Retinal pigment epithelial cell (primary cell): Measurements from ENCODE around the gene DMD.

Experiments used
- DNase-seq: peaks from one replicate; pipeline ENCODE4 v3.0.0-alpha.2; 2010; ENCODE audit warnings: low read depth
- H3K4me3 ChIP-seq: 2 replicates; pipeline ENCODE4 v1.5.1; 2011; ENCODE audit warnings: mild to moderate bottlenecking, low read length, control low read depth, moderate library complexity
- CTCF ChIP-seq: conservative IDR thresholded peaks from 2 replicates; pipeline ENCODE4 v1.5.1; 2011; ENCODE audit warnings: low read depth, low read length, control low read depth, inconsistent platforms

DMD gene

DNA sequence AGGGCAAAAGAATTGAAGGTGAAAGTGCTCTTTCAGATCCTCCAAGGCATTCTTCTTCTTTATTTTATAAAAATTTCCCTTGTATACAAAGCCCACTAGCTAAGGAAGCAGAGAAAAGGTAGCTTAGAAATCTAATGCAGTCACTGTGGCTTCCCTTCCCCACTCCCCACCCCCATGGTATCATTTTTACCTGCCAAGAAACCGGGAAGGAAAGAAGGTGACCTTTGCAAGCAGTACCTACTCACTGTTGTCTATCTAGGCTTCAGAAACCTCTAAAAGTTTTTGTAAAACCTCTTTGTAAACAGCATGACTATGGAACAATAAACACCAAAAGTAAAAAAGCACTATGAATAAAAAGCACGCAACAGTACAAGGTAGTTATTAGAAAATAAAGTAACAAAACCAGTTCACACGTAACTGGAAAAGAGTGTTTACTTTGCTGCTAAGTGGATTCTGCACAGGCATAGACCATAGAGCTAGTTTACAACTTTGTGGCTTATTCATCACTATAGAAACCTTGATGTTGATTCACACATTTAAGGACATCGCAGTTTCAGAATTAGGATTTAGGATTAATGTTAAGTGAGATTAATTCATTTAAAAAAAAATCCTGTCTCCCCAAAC is 2029.9 kb downstream of the DMD start:
- TF ChIP-seq CTCF = no peak
- no peak overlapping the region for H3K4me3 ChIP-seq
- no peak for DNase-seq

GRCh38 chrX:31179203-31179602 is 2032.1 kb downstream of the DMD start:
- no peak for TF ChIP-seq CTCF
- no peak for DNase-seq
- H3K4me3 ChIP-seq = no peak overlapping the region

- no peak overlapping the region for H3K4me3 ChIP-seq
- DNase-seq = no peak
- TF ChIP-seq CTCF = no peak
These were observed 2032.6 kb downstream of the DMD start for GRCh38 chrX:31178769-31179125.

DNA sequence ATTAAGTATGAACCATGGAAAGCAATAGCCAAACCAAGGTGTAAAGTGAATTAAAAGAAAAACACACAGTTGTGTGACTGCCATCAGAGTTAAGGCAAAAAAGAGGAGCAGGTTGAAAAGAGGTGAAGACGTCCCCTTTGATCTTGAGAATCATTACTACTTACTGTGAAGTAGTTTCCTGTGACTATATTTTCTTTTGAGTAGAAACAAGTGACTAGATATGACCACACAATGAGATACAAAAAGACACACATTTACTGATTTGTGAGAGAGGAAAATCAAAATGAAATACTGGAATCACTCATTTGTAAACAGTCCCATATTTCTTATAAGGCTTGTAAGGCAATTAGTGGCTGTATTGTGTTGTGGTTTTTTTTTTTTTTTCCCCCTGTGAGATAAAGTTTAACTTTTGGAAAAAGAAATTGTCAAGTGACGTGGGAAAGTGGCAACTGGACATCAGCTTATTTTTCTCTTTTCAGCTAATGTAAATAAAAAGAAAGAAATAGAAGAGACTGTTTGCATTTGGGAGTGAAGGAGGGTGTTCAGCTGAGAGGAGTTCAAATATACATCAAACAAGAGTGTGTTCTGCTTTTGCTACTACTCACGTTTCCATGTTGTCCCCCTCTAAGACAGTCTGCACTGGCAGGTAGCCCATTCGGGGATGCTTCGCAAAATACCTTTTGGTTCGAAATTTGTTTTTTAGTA is 2033.1 kb downstream of the DMD start:
- no peak for TF ChIP-seq CTCF
- no peak for DNase-seq
- H3K4me3 ChIP-seq = no peak overlapping the region

DNA sequence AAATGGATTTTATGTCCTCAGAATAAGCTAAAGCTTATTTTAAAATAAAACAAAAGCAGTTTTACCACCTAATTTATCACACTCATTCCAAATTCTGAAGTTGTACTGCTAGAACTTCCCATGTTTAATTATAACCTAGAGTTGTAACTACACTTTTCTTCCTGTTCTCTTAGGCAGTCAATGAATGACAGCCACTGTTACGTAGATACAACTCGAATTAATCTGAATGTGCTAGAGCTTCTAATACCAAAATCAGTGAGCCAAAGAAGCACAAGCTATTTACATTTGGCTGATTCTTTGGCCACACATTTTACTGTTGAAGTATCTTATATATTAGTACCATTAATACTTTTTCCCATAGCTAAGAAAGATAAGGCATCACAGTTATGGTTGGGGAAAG is 2040.6 kb downstream of the DMD start:
- no peak overlapping the region for H3K4me3 ChIP-seq
- TF ChIP-seq CTCF = no peak
- DNase-seq = no peak

DNA sequence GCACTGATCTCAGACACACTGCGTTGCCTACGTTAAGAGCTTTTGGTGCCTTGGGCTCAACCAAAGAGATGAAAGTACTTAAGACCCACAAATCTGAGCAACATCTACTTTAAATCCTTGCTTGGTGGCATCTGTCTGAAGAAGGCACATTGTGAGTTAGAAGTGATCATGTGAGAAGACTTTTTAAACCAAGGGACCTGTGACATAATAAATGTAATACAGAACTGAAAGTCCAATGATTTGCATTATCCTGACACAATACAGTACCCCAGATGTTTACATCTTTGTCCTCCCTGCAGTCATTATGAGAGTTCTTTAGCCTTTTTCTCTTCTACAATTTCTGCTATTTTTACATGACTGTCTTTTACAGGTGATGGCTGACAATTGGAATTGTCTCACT is 2042.8 kb downstream of the DMD start:
- DNase-seq = no peak
- H3K4me3 ChIP-seq = no peak overlapping the region
- TF ChIP-seq CTCF = no peak

DNA sequence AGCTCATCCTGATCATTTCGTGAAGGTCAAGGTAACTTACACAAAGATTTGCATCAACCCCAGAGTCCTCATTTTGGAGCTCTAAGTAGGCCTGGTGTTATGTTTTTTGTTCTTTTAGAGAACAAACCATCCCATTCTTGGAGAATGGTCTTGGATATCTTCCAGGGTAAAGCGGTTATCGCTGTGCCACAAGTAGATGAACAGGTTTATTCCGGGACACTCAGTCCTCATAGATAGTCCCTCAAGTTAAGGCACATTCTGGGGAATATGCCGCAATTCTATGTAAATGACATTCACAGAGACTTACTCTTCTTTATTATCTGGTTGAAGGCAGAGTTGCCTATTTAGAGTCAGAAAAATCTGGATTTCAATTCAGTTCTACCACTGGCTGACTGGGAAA is 2044.5 kb downstream of the DMD start:
- H3K4me3 ChIP-seq = no peak overlapping the region
- no peak for DNase-seq
- TF ChIP-seq CTCF = no peak
